Hepatocyte (in vitro differentiated cells): ENCODE data around the gene SMC6. TPM values are rescaled to one million over a fixed set of nuclear protein-coding genes. Genes with fewer than 3 reads are reported as not detected.

ENCODE experiments used
- DNase-seq: peaks from one replicate; pipeline ENCODE4 v3.0.0-alpha.2; 2016; ENCODE audit warnings: low spot score
- H2AFZ ChIP-seq: fragments of 200-600 bp; sonication (generic); 2 replicates; pipeline ENCODE4 v1.6.0; 2016; ENCODE audit warnings: antibody characterized with exemption, mild to moderate bottlenecking
- H3K27ac ChIP-seq: fragments of 200-600 bp; sonication (generic); 2 replicates; pipeline ENCODE4 v1.5.1; 2016; ENCODE audit warnings: mild to moderate bottlenecking
- H3K27me3 ChIP-seq: fragments of 200-600 bp; sonication (generic); 2 replicates; pipeline ENCODE4 v1.6.1; 2016
- H3K36me3 ChIP-seq: fragments of 200-600 bp; sonication (generic); replicated peaks from 2 replicates; pipeline ENCODE4 v1.5.1; 2016; ENCODE audit warnings: low read depth; ENCODE audit not compliant: insufficient read depth
- H3K4me1 ChIP-seq: fragments of 200-600 bp; sonication (generic); 2 replicates; pipeline ENCODE4 v1.5.1; 2016; ENCODE audit warnings: mild to moderate bottlenecking, moderate library complexity; ENCODE audit not compliant: insufficient read depth
- H3K4me2 ChIP-seq: fragments of 200-600 bp; sonication (generic); 2 replicates; pipeline ENCODE4 v1.6.0; 2016
- H3K4me3 ChIP-seq: fragments of 200-600 bp; sonication (generic); 2 replicates; pipeline ENCODE4 v1.5.1; 2016; ENCODE audit warnings: mild to moderate bottlenecking
- H3K79me2 ChIP-seq: fragments of 200-600 bp; sonication (generic); 2 replicates; pipeline ENCODE4 v1.6.0; 2017; ENCODE audit warnings: mild to moderate bottlenecking
- H3K9me2 ChIP-seq: fragments of 200-600 bp; sonication (generic); replicated peaks from 2 replicates; pipeline ENCODE4 v1.6.0; 2017; ENCODE audit warnings: mild to moderate bottlenecking; ENCODE audit not compliant: insufficient read depth
- H3K9me3 ChIP-seq: fragments of 200-600 bp; sonication (generic); 2 replicates; pipeline ENCODE4 v1.5.1; 2016; ENCODE audit warnings: low read depth, mild to moderate bottlenecking
- H4K20me1 ChIP-seq: fragments of 200-600 bp; sonication (generic); 2 replicates; pipeline ENCODE4 v1.6.0; 2016; ENCODE audit warnings: mild to moderate bottlenecking; ENCODE audit not compliant: insufficient read depth, poor library complexity, severe bottlenecking
- EZH2 ChIP-seq: fragments of 200-600 bp; sonication (generic); IDR thresholded peaks from 2 replicates; pipeline ENCODE4 v1.6.1; 2016; ENCODE audit warnings: antibody characterized with exemption, mild to moderate bottlenecking, borderline replicate concordance
- EZH2phosphoT487 ChIP-seq: fragments of 200-600 bp; sonication (generic); IDR thresholded peaks from one replicate; pipeline ENCODE4 v1.6.1; 2018; ENCODE audit warnings: antibody characterized with exemption, mild to moderate bottlenecking, low read depth, moderate library complexity; ENCODE audit not compliant: unreplicated experiment, severe bottlenecking
- WGBS: methylation state at CpG from one replicate; pipeline ENCODE4 v1.1.6; 2016; ENCODE audit warnings: low lambda C conversion rate; ENCODE audit errors: missing lambda C conversion rate; 5-methylcytosine and 5-hydroxymethylcytosine counted together
- polyA plus RNA-seq: library from polyadenylated mRNA; unstranded; fragments of >200 nt; fragmentation: Nextera tagmentation; extraction: Ambion mirVana; gene quantifications from 2 replicates; pipeline ENCODE4 v1.2.1, GENCODE V29; 2016
- total RNA-seq: library from RNA; depleted of rRNA; stranded (reverse); fragments of >200 nt; gene quantifications from 2 replicates; pipeline ENCODE4 v1.2.3, GENCODE V29; 2014
- TF ChIP-seq, protein P1 (sequence below): fragments of 200-600 bp; sonication (generic); IDR thresholded peaks from 2 replicates; pipeline ENCODE4 v1.5.1; 2016; ENCODE audit warnings: antibody characterized with exemption, mild to moderate bottlenecking; ENCODE audit not compliant: poor library complexity

SMC6 gene
- total and polyA plus RNA-seq, 2 experiments from 2014 or later, result 8.9 to 13.4 TPM

DNA sequence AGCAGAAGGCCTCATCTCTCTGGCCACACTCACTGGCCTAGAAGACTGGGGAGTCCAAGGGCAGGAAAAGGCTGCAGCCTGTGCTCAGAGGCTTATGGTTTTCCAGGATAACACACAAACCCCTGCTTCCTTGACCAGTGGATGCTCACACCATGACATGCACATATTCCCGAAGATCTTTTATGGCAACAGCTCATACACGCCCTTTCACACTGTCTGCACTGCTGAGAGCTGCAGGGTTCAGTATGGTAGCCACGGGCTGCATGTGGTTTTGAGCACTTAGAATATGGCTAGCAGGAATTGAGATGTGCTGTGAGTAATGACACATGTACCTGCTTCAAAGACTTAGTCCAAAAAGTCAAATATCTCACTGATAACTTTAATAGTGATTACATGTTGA is 117.4 kb downstream of the SMC6 start:
- Histone ChIP-seq H3K4me1 (no peaks in the 10 kb centered on the region), H2AFZ (no peak overlapping the region), H3K79me2 (no peaks in the 10 kb centered on the region), H3K27me3 (no peaks in the 10 kb centered on the region), H3K4me3 (no peak overlapping the region), H3K36me3 (no peaks in the 10 kb centered on the region), H3K4me2 (no peak overlapping the region), H3K9me2 (no peaks in the 10 kb centered on the region), H4K20me1 (no peaks in the 10 kb centered on the region), H3K9me3 (no peaks in the 10 kb centered on the region), H3K27ac (no peak overlapping the region)
- TF ChIP-seq EZH2phosphoT487 (no peak), EZH2 (no peak)
- TF ChIP-seq, protein P1, sequence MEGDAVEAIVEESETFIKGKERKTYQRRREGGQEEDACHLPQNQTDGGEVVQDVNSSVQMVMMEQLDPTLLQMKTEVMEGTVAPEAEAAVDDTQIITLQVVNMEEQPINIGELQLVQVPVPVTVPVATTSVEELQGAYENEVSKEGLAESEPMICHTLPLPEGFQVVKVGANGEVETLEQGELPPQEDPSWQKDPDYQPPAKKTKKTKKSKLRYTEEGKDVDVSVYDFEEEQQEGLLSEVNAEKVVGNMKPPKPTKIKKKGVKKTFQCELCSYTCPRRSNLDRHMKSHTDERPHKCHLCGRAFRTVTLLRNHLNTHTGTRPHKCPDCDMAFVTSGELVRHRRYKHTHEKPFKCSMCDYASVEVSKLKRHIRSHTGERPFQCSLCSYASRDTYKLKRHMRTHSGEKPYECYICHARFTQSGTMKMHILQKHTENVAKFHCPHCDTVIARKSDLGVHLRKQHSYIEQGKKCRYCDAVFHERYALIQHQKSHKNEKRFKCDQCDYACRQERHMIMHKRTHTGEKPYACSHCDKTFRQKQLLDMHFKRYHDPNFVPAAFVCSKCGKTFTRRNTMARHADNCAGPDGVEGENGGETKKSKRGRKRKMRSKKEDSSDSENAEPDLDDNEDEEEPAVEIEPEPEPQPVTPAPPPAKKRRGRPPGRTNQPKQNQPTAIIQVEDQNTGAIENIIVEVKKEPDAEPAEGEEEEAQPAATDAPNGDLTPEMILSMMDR, result no peak
- no peak for DNase-seq
- 90% methylated on average over 3 of the region's 3 CpGs for WGBS

DNA sequence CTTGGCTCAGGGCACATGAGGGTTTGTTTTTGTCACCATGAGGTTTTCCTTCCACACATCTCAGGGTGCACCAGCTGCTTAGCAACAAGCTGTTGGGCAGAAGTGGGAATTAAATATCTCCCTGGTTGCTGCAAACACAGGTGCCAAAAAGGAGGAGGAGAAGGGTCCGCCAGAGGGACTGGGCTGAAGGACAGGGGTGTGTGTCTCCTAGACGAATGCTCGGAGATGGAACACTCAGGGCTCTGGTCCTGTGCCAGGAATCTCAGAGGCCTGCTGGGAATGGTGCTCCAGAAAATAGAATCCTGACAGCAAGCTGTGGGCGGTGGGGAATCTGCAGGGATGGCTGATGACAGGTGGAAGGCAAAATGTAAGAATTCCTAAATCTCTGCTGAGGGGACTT is 118.6 kb downstream of the SMC6 start:
- H3K4me2 ChIP-seq, result no peak overlapping the region
- no peaks in the 10 kb centered on the region for H4K20me1 ChIP-seq
- no peaks in the 10 kb centered on the region for H3K79me2 ChIP-seq
- H3K27me3 ChIP-seq, result no peaks in the 10 kb centered on the region
- DNase-seq, result no peak
- H3K27ac ChIP-seq, result no peak overlapping the region
- TF ChIP-seq, protein P1, result no peak
- TF ChIP-seq EZH2phosphoT487 (no peak), EZH2 (no peak)
- no peaks in the 10 kb centered on the region for H3K4me1 ChIP-seq
- no peaks in the 10 kb centered on the region for H3K9me2 ChIP-seq
- no peak overlapping the region for H2AFZ ChIP-seq
- no peaks in the 10 kb centered on the region for H3K9me3 ChIP-seq
- no peak overlapping the region for H3K4me3 ChIP-seq
- WGBS, result 88% methylated on average over 4 of the region's 4 CpGs
- H3K36me3 ChIP-seq, result no peaks in the 10 kb centered on the region

DNA sequence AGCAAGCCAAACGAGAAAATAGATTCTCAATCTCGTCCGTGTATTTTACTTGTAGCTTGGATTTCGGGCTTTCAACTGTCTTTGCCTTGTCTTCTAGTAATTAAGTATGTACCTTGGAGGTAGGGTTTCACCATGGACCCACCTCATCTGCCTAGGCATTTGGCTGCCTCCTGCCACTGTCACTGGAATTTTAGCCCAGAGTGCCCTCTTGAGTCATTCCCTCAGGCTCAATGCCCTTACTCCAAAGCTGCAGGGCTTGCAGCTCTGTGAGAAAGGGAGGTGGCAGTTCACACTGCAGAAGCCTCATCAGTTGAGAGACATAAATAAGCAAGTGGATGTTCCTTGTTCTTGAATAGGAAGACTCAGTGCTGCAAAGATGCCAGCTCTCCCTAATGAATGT is 123.5 kb downstream of the SMC6 start:
- Histone ChIP-seq H3K27ac (no peak overlapping the region), H3K4me1 (no peaks in the 10 kb centered on the region), H3K9me2 (no peaks in the 10 kb centered on the region), H3K79me2 (no peaks in the 10 kb centered on the region), H2AFZ (no peak overlapping the region), H3K4me3 (no peak overlapping the region), H3K27me3 (no peaks in the 10 kb centered on the region), H3K36me3 (no peaks in the 10 kb centered on the region), H4K20me1 (no peaks in the 10 kb centered on the region), H3K9me3 (no peaks in the 10 kb centered on the region), H3K4me2 (no peak overlapping the region)
- TF ChIP-seq EZH2, result no peak
- TF ChIP-seq EZH2phosphoT487, result no peak
- TF ChIP-seq, protein P1, result no peak
- no peak for DNase-seq
- 90% methylated on average over 4 of the region's 4 CpGs for WGBS
